AG09319 (cell line): Measurements from ENCODE around the gene TRPM4.

ENCODE experiments used
- DNase-seq: peaks from one replicate; pipeline ENCODE4 v3.0.0-alpha.2; 2010; ENCODE audit warnings: low read depth; ENCODE audit errors: extremely low read depth
- TF ChIP-seq, protein P1 (sequence below): IDR thresholded peaks from 2 replicates; pipeline ENCODE4 v1.5.1; 2011; ENCODE audit warnings: low read depth, mild to moderate bottlenecking, inconsistent platforms, low read length, moderate library complexity

TRPM4 gene

DNA sequence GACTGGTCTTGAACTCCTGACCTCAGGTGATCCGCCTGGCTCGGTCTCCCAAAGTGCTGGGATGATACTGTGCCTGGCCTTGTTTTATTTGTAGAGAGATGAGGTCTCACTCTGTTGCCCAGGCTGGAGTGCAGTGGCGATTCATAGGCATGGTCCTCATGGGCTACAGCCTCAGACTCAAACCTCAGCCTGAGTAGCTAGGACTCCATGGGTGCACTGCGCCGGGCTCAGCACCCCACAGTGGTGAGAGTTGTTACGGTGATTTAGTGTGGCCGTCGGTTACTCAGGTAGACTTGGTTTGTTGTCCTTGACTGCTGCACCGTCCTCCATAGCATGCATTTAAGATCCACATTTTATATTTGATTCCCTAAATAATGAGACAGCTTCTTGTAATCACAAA lies 86.7 kb downstream of the TRPM4 start:
- DNase-seq = no peak
- TF ChIP-seq, protein P1, sequence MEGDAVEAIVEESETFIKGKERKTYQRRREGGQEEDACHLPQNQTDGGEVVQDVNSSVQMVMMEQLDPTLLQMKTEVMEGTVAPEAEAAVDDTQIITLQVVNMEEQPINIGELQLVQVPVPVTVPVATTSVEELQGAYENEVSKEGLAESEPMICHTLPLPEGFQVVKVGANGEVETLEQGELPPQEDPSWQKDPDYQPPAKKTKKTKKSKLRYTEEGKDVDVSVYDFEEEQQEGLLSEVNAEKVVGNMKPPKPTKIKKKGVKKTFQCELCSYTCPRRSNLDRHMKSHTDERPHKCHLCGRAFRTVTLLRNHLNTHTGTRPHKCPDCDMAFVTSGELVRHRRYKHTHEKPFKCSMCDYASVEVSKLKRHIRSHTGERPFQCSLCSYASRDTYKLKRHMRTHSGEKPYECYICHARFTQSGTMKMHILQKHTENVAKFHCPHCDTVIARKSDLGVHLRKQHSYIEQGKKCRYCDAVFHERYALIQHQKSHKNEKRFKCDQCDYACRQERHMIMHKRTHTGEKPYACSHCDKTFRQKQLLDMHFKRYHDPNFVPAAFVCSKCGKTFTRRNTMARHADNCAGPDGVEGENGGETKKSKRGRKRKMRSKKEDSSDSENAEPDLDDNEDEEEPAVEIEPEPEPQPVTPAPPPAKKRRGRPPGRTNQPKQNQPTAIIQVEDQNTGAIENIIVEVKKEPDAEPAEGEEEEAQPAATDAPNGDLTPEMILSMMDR = no peak

DNA sequence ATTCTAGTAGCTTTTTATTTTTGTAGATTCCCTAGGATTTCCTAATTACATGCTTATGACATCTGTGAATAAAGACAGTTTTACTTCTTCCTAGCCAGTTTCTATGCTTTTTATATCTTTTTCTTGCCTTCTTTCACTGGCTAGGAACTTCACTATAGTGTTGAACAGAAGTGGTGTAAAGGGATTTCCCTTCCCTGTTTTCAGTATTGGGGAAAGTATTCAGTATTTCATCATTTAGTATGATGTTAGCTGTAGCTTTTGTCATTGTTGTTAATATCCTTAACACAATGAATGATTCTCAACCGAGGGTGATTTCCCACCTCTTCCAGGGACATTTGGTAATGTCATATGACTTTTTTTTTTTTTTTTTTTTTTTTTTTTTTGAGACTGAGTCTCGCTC lies 90.1 kb downstream of the TRPM4 start:
- TF ChIP-seq, protein P1 = no peak
- DNase-seq = no peak

DNA sequence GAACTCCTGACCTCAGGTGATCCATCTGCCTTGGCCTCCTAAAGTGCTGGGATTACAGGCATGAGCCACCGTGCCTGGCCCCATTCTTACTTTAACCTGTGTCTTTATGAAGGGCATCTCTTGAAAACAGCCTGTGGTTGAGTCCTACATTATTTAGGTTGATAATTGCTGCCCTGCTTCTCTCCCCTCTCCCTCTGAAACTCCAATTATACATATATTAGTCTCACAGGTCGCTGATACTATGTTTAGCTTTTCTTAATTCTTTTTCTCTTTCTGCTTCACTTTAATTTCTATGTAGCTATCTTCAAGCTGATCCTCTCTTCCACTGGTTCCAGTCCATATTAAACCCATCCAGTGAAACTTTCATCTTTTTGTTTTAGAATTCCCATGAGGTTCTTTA lies 92.3 kb downstream of the TRPM4 start:
- TF ChIP-seq, protein P1 = no peak
- DNase-seq = no peak

DNA sequence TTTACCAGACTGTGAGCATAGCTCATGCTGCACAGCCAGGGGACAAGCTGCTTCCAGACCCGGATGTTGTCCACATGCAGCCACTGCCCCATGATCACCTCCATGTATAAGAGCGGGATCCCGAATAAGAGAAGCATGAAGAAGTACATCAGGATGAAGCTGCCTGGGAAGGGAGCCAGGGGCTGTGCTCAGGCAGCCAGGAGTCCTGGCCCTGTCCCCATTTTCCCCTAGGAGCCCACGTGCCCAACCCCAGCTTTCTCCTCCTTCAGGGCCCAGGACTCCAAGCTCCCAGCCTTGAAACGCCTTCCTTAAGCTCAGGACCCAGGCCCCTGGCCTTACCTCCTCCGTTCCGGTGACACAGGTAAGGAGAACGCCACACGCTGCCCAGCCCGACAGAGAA lies 98.1 kb downstream of the TRPM4 start:
- DNase-seq = no peak
- TF ChIP-seq, protein P1 = no peak

DNA sequence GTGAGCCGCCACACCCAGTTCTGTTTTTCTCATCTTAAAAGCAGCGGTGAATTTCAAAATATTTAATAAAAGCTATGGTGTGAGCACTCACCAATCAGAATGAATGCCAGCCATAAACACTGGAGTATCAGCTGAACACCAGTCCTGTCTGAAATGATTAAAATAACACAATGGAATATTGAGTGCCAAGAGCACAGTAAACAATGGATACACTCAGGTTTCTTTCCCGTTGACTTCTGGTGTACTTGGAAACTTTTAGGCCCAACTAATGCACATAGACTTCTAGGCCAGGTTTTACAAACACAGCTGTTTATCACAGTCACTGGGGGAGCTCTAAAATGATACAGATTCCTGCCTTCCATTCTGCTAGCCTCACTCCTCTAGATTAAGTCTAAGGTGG lies 99.1 kb downstream of the TRPM4 start:
- TF ChIP-seq, protein P1 = no peak
- DNase-seq = no peak
